NB4 (cell line): ENCODE data around the gene DLG5.

ENCODE experiments used
- DNase-seq: peaks from one replicate; pipeline ENCODE4 v3.0.0; 2010; ENCODE audit warnings: low read depth
- H3K4me3 ChIP-seq: one replicate; pipeline ENCODE4 v1.5.1; 2011; ENCODE audit warnings: mild to moderate bottlenecking, low read depth, low read length, moderate library complexity
- CTCF ChIP-seq: IDR thresholded peaks from one replicate; pipeline ENCODE4 v1.5.1; 2012; ENCODE audit warnings: low read depth, low read length
- MAX ChIP-seq: IDR thresholded peaks from 2 replicates; pipeline ENCODE4 v1.6.1; 2011; ENCODE audit warnings: low read depth, low read length
- MYC ChIP-seq: IDR thresholded peaks from 2 replicates; pipeline ENCODE4 v1.6.1; 2011; ENCODE audit warnings: low read depth, low read length
- POLR2A ChIP-seq: IDR thresholded peaks from 2 replicates; pipeline ENCODE4 v1.6.1; 2011; ENCODE audit warnings: mild to moderate bottlenecking; ENCODE audit not compliant: insufficient read length; ENCODE audit errors: extremely low read depth

DLG5 gene

GRCh38 chr10:77881636-77882035 is 44.9 kb downstream of the DLG5 start:
- TF ChIP-seq MAX (no peak), CTCF (no peak), MYC (no peak), POLR2A (no peak)
- no peak for DNase-seq
- H3K4me3 ChIP-seq = no peak overlapping the region

GRCh38 chr10:77881222-77881621 is 45.3 kb downstream of the DLG5 start:
- TF ChIP-seq POLR2A (no peak), MYC (no peak), MAX (no peak), CTCF (no peak)
- DNase-seq = no peak
- no peak overlapping the region for H3K4me3 ChIP-seq

- no peak for DNase-seq
- H3K4me3 ChIP-seq = no peak overlapping the region
- TF ChIP-seq POLR2A = no peak
- TF ChIP-seq MYC = no peak
- no peak for TF ChIP-seq CTCF
- TF ChIP-seq MAX = no peak
Measured at GRCh38 chr10:77879710-77880109, 46.8 kb downstream of the DLG5 start.

GRCh38 chr10:77879065-77879464 is 47.5 kb downstream of the DLG5 start:
- no peak for TF ChIP-seq CTCF
- no peak for TF ChIP-seq MAX
- no peak for TF ChIP-seq POLR2A
- TF ChIP-seq MYC = no peak
- no peak for DNase-seq

GRCh38 chr10:77877441-77878344 is 48.9 kb downstream of the DLG5 start:
- no peak for TF ChIP-seq POLR2A
- TF ChIP-seq MYC = peak; percentile 89
- no peak for TF ChIP-seq CTCF
- TF ChIP-seq MAX = peak; percentile 93
- no peak overlapping the region for H3K4me3 ChIP-seq
- peak; percentile 87 for DNase-seq

More at GRCh38 chr10:77879065-77879464, 47.5 kb downstream of the DLG5 start:
- H3K4me3 ChIP-seq = no peak overlapping the region
